SK-N-SH (cell line): ENCODE data around the gene NTSR1. TPM values are rescaled to one million over a fixed set of nuclear protein-coding genes. Genes with fewer than 3 reads are reported as not detected.

Experiments
- CTCF ChIA-PET: fragments of 300-600, 350-600 bp; formaldehyde crosslinking; extraction: SDS; loops from one replicate; lab custom pipeline; 2021; lab: Yijun Ruan, JAX
- POLR2A ChIA-PET: fragments of 350-600 bp; sonication (Branson Sonifier 250); formaldehyde crosslinking; extraction: SDS; loops from one replicate; lab custom pipeline; 2020; ENCODE audit warnings: antibody characterized with exemption, inconsistent platforms; lab: Yijun Ruan, JAX
- DNase-seq: peaks from one replicate; pipeline ENCODE4 v3.0.0; 2012
- H2AFZ ChIP-seq: fragments of 200-600 bp; sonication (generic); 2 replicates; pipeline ENCODE4 v1.8.1; 2016; ENCODE audit warnings: antibody characterized with exemption, mild to moderate bottlenecking, low read depth
- H3F3A ChIP-seq: fragments of 200-600 bp; sonication (generic); replicated peaks from 2 replicates; pipeline ENCODE3; 2016; ENCODE audit warnings: antibody characterized with exemption, mild to moderate bottlenecking; ENCODE audit not compliant: insufficient read depth
- H3K27ac ChIP-seq, 2 experiments: fragments of 200-500 bp in 1 of 2; fragments of 200-600 bp in 1 of 2; sonication (Bioruptor generic) in 1 of 2; sonication (generic), shearing (Covaris generic) in 1 of 2; 2 replicates each; pipeline versions ENCODE4 v1.5.1 to v1.6.1; 2014 to 2016; ENCODE audit warnings: low read depth in 2 of 2, inconsistent platforms in 1 of 2, low read length in 1 of 2, mild to moderate bottlenecking in 1 of 2, mixed read lengths in 1 of 2
- H3K27me3 ChIP-seq: fragments of 200-600 bp; sonication (generic), shearing (Covaris generic); 2 replicates; pipeline ENCODE4 v1.6.1; 2016; ENCODE audit warnings: mixed run types; ENCODE audit not compliant: insufficient read depth
- H3K36me3 ChIP-seq, 2 experiments: fragments of 200-500 bp in 1 of 2; fragments of 200-600 bp in 1 of 2; sonication (Bioruptor generic) in 1 of 2; sonication (generic) in 1 of 2; replicated peaks in 1 of 2; 2 replicates each; pipeline versions ENCODE3 to v1.5.1; 2014 to 2016; ENCODE audit warnings: low read length in 1 of 2, mild to moderate bottlenecking in 1 of 2; ENCODE audit not compliant: insufficient read depth in 2 of 2, control insufficient read depth in 1 of 2
- H3K4me1 ChIP-seq, 2 experiments: fragments of 200-500 bp in 1 of 2; fragments of 200-600 bp in 1 of 2; sonication (Bioruptor generic) in 1 of 2; sonication (generic), shearing (Covaris generic) in 1 of 2; 2 replicates each; pipeline versions ENCODE4 v1.5.1 to v1.6.1; 2014 to 2016; ENCODE audit warnings: low read depth in 1 of 2, low read length in 1 of 2, mixed run types in 1 of 2; ENCODE audit not compliant: insufficient read depth in 2 of 2, control insufficient read depth in 1 of 2
- H3K4me2 ChIP-seq: fragments of 200-600 bp; sonication (generic), shearing (Covaris generic); 2 replicates; pipeline ENCODE4 v1.6.1; 2017; ENCODE audit warnings: mixed run types
- H3K4me3 ChIP-seq, 2 experiments: fragments of 200-500 bp in 1 of 2; fragments of 200-600 bp in 1 of 2; sonication (Bioruptor generic) in 1 of 2; sonication (generic), shearing (Covaris generic) in 1 of 2; 2 replicates each; pipeline versions ENCODE4 v1.5.1 to v1.8.1; 2014 to 2016; ENCODE audit warnings: low read depth in 2 of 2, inconsistent platforms in 1 of 2, low read length in 1 of 2, mild to moderate bottlenecking in 1 of 2, mixed read lengths in 1 of 2, moderate library complexity in 1 of 2
- H3K79me2 ChIP-seq: fragments of 200-600 bp; sonication (generic); 2 replicates; pipeline ENCODE4 v1.8.1; 2017; ENCODE audit warnings: mild to moderate bottlenecking; ENCODE audit not compliant: insufficient read depth
- H3K9ac ChIP-seq: fragments of 200-600 bp; sonication (generic); 2 replicates; pipeline ENCODE4 v1.6.1; 2017; ENCODE audit warnings: mixed run types
- H3K9me2 ChIP-seq: fragments of 200-600 bp; sonication (generic); 2 replicates; pipeline ENCODE4 v1.6.1; 2017; ENCODE audit warnings: mixed run types
- H3K9me3 ChIP-seq: fragments of 200-600 bp; sonication (generic); 2 replicates; pipeline ENCODE4 v1.6.1; 2017; ENCODE audit warnings: mixed run types, mild to moderate bottlenecking, moderate library complexity
- H4K20me1 ChIP-seq: fragments of 200-600 bp; sonication (generic); 2 replicates; pipeline ENCODE4 v1.6.1; 2017; ENCODE audit warnings: mild to moderate bottlenecking, mixed run types; ENCODE audit not compliant: insufficient read depth
- ELF1 ChIP-seq: IDR thresholded peaks from 2 replicates; pipeline ENCODE4 v1.4.0; 2012
- EZH2phosphoT487 ChIP-seq: fragments of 200-600 bp; sonication (generic); IDR thresholded peaks from 2 replicates; pipeline ENCODE4 v1.6.1; 2017; ENCODE audit warnings: low read depth, mixed run types, mild to moderate bottlenecking, antibody characterized with exemption, moderate library complexity, borderline replicate concordance
- FOXM1 ChIP-seq: IDR thresholded peaks from 2 replicates; pipeline ENCODE4 v1.4.0; 2012; ENCODE audit warnings: low read depth, mild to moderate bottlenecking
- MXI1 ChIP-seq: IDR thresholded peaks from 2 replicates; pipeline ENCODE4 v1.6.1; 2012; ENCODE audit warnings: mild to moderate bottlenecking, low read depth, low read length, improper control_type of control experiment
- NFIC ChIP-seq: IDR thresholded peaks from 2 replicates; pipeline ENCODE4 v1.4.0; 2012; ENCODE audit warnings: borderline replicate concordance
- PBX3 ChIP-seq: IDR thresholded peaks from 2 replicates; pipeline ENCODE4; 2012
- RAD21 ChIP-seq: IDR thresholded peaks from 2 replicates; pipeline ENCODE4 v1.6.1; 2012; ENCODE audit warnings: mild to moderate bottlenecking, low read length
- REST ChIP-seq: IDR thresholded peaks from 2 replicates; pipeline ENCODE4 v1.6.1; 2012; ENCODE audit warnings: mild to moderate bottlenecking, low read depth, low read length, moderate library complexity
- RFX5 ChIP-seq: IDR thresholded peaks from 2 replicates; pipeline ENCODE4 v1.6.1; 2012; ENCODE audit warnings: mild to moderate bottlenecking, improper control_type of control experiment, low read length
- SIN3A ChIP-seq: IDR thresholded peaks from 2 replicates; pipeline ENCODE4 v1.6.1; 2012; ENCODE audit warnings: low read depth, mild to moderate bottlenecking, low read length, moderate library complexity, borderline replicate concordance
- TCF12 ChIP-seq: IDR thresholded peaks from 2 replicates; pipeline ENCODE4 v1.4.0; 2012
- USF1 ChIP-seq: IDR thresholded peaks from 2 replicates; pipeline ENCODE4 v1.4.0; 2012; ENCODE audit warnings: low read depth, borderline replicate concordance
- YY1 ChIP-seq: IDR thresholded peaks from 2 replicates; pipeline ENCODE4 v1.4.0; 2012; ENCODE audit warnings: low read depth, mild to moderate bottlenecking
- WGBS: methylation state at CpG from one replicate; pipeline ENCODE4 v1.1.6; 2017; ENCODE audit warnings: low lambda C conversion rate; 5-methylcytosine and 5-hydroxymethylcytosine counted together
- polyA plus RNA-seq, 3 experiments: library from polyadenylated mRNA; depleted of rRNA; stranded (reverse); fragments of >200 nt; gene quantifications; 2 replicates each; pipeline ENCODE4 v1.2.3, GENCODE V29; 2012
- TF ChIP-seq, protein P1 (sequence below): fragments of 200-600 bp; sonication (generic); IDR thresholded peaks from 2 replicates; pipeline ENCODE4 v1.6.1; 2017; ENCODE audit warnings: antibody characterized with exemption, mild to moderate bottlenecking, moderate library complexity

Gene NTSR1
- polyA plus RNA-seq, 1 of the 3 experiments (the other 2 are of a cell fraction), result 8.2 TPM

- Histone ChIP-seq H3K9ac (no peak overlapping the region), H3K9me2 (no peaks in the 10 kb centered on the region), H3K4me1 (no peaks in the 10 kb centered on the region; a peak in 1 of 4 replicates), H3K4me2 (no peak overlapping the region), H3K79me2 (no peaks in the 10 kb centered on the region)
- CTCF ChIA-PET, result interaction anchor here (1.2 to 1.6 kb wide), 2 partner anchors 38 to 137 kb away, joined by 3 to 4 read pairs; no protein-coding TSS in a partner anchor
- DNase-seq, result no peak
- TF ChIP-seq YY1 (no peak), RFX5 (no peak), PBX3 (no peak), TCF12 (no peak), SIN3A (no peak), ELF1 (no peak), NFIC (no peak), USF1 (no peak), EZH2phosphoT487 (no peak), FOXM1 (no peak), RAD21 (no peak), MXI1 (no peak), REST (no peak)
- TF ChIP-seq, protein P1, sequence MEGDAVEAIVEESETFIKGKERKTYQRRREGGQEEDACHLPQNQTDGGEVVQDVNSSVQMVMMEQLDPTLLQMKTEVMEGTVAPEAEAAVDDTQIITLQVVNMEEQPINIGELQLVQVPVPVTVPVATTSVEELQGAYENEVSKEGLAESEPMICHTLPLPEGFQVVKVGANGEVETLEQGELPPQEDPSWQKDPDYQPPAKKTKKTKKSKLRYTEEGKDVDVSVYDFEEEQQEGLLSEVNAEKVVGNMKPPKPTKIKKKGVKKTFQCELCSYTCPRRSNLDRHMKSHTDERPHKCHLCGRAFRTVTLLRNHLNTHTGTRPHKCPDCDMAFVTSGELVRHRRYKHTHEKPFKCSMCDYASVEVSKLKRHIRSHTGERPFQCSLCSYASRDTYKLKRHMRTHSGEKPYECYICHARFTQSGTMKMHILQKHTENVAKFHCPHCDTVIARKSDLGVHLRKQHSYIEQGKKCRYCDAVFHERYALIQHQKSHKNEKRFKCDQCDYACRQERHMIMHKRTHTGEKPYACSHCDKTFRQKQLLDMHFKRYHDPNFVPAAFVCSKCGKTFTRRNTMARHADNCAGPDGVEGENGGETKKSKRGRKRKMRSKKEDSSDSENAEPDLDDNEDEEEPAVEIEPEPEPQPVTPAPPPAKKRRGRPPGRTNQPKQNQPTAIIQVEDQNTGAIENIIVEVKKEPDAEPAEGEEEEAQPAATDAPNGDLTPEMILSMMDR, result no peak
- TF ChIP-seq, all 33 proteins: peak for 0
- WGBS, result 93% methylated on average over 7 of the region's 11 CpGs
- H3K4me3 ChIP-seq, result no peak overlapping the region
- no peaks in the 10 kb centered on the region for H3K9me3 ChIP-seq
- POLR2A ChIA-PET, result interaction anchor here (0.6 kb wide), 1 partner anchor 45 kb away, joined by 3 read pairs; the partner anchor contains the start of gene NTSR1
- H3F3A ChIP-seq, result no peaks in the 10 kb centered on the region
- no peaks in the 10 kb centered on the region for H3K36me3 ChIP-seq
- H4K20me1 ChIP-seq, result no peaks in the 10 kb centered on the region
- no peaks in the 10 kb centered on the region for H3K27me3 ChIP-seq
- no peak overlapping the region for H3K27ac ChIP-seq
- no peak overlapping the region for H2AFZ ChIP-seq
These were observed 45.0 kb downstream of the NTSR1 start for GRCh38 chr20:62753626-62754025.
